ENCODE measurements around the gene MEF2C. TPM values are rescaled to one million over a fixed set of nuclear protein-coding genes. Genes with fewer than 3 reads are reported as not detected.

MEF2C gene
- polyA plus RNA-seq, 1 donor (not counting 4 experiments of a cell fraction or from before 2014, with no cell fraction given): 0.10 TPM

DNA sequence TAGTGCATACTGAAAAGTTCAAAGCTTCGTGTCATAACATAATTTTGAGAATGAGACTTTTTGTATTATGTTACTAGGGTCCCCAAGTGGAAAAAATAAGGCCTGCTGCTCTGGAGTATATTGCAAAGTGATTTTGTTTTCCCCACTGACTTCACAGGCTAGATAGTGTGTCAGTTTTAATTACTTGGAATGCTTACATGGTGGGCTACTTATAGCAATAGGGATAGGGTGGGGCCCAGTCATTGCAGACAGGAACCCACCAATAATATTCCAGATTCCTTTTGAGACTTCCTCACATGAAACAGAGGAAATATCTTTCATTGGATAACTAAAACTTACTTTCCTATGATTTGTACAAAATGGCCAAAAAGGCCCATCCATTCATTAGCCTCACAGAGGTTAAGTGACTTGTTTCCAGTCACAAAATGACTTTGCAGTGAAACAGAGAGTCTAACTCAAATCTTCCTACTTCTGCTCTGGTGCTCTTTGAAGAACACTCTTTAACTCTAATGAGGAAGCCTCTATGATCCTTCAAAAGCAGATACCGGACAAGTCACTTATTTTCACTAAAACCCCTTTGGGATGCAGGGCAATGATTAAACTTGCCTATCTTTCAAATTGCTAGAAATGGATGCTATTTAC, 16.2 kb upstream of the MEF2C start:
- Histone ChIP-seq H3K4me1 (ENCODE audit: control insufficient read depth, extremely low read depth, insufficient read depth, low read length) (no peaks in the 10 kb centered on the region), H3K36me3 (ENCODE audit: control insufficient read depth in 2 of 2, extremely low read depth in 1 of 2, insufficient read depth in 2 of 2, low read length in 2 of 2) (no peaks in the 10 kb centered on the region), H3K27me3 (ENCODE audit: control insufficient read depth, extremely low read depth, insufficient read depth, low read length) (no peaks in the 10 kb centered on the region), H3K9ac (ENCODE audit: control insufficient read depth, extremely low read depth, insufficient read depth, low read length) (no peak overlapping the region), H2AFZ (ENCODE audit: control insufficient read depth, low read length) (no peak overlapping the region), H3K4me3 (ENCODE audit: control insufficient read depth in 2 of 3, extremely low read depth in 1 of 3, insufficient read depth in 2 of 3, low read depth in 1 of 3, low read length in 3 of 3) (no peak overlapping the region), H3K9me1 (ENCODE audit: control insufficient read depth, extremely low read depth, insufficient read depth, low read length) (no peaks in the 10 kb centered on the region), H3K4me2 (ENCODE audit: control insufficient read depth, extremely low read depth, insufficient read depth, low read depth, low read length) (no peak overlapping the region), H3K27ac (ENCODE audit: control insufficient read depth, insufficient read depth, low read length) (no peak overlapping the region), H4K20me1 (ENCODE audit: control insufficient read depth, extremely low read depth, insufficient read depth, low read length) (no peaks in the 10 kb centered on the region), H3K9me3 (ENCODE audit: control insufficient read depth, low read depth, low read length) (no peaks in the 10 kb centered on the region), H3K79me2 (ENCODE audit: control insufficient read depth, insufficient read depth, low read length) (no peaks in the 10 kb centered on the region)
- dilution Hi-C loops (cut with MboI; ENCODE audit: extremely low pct_ligation_motif_present, low sequenced_read_pairs): no loop called here
- FAIRE-seq (no peak), DNase-seq (ENCODE audit: low read depth, low spot score) (no peak)
- TF ChIP-seq EZH2 (IDR thresholded peaks at IDR 0.05; ENCODE audit: low read length): no peak
- TF ChIP-seq, protein P1, sequence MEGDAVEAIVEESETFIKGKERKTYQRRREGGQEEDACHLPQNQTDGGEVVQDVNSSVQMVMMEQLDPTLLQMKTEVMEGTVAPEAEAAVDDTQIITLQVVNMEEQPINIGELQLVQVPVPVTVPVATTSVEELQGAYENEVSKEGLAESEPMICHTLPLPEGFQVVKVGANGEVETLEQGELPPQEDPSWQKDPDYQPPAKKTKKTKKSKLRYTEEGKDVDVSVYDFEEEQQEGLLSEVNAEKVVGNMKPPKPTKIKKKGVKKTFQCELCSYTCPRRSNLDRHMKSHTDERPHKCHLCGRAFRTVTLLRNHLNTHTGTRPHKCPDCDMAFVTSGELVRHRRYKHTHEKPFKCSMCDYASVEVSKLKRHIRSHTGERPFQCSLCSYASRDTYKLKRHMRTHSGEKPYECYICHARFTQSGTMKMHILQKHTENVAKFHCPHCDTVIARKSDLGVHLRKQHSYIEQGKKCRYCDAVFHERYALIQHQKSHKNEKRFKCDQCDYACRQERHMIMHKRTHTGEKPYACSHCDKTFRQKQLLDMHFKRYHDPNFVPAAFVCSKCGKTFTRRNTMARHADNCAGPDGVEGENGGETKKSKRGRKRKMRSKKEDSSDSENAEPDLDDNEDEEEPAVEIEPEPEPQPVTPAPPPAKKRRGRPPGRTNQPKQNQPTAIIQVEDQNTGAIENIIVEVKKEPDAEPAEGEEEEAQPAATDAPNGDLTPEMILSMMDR (optimal IDR thresholded peaks at IDR 0.05 in 1 of 3, IDR thresholded peaks at IDR 0.05 in 1 of 3, conservative IDR thresholded peaks at IDR 0.05 in 1 of 3; ENCODE audit: extremely low read depth in 1 of 3, insufficient read depth in 2 of 3, low read length in 3 of 3): no peak

DNA sequence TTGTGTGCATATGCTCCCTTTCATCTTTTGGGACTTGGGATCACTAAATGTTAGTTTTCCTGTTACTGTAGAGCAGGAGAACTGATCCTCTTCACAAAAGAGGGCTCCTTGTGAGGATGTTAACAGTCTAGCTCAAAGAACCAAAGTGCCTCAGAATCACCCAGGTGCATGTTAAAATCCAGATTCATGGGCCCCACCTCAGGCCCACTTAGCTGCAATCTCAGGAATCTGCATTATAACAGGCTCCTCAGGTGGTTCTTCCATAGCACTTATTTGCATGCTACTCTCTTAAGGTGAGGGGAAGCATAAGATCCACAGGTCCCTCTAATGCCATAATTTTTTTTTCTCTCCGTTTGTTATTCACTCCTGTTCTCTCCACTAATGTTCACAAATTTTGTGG, 14.8 kb upstream of the MEF2C start:
- FAIRE-seq (no peak), DNase-seq (ENCODE audit: low read depth, low spot score) (no peak)
- Histone ChIP-seq H3K36me3 (ENCODE audit: control insufficient read depth in 2 of 2, extremely low read depth in 1 of 2, insufficient read depth in 2 of 2, low read length in 2 of 2) (no peaks in the 10 kb centered on the region), H3K27me3 (ENCODE audit: control insufficient read depth, extremely low read depth, insufficient read depth, low read length) (no peaks in the 10 kb centered on the region), H3K9ac (ENCODE audit: control insufficient read depth, extremely low read depth, insufficient read depth, low read length) (no peak overlapping the region), H2AFZ (ENCODE audit: control insufficient read depth, low read length) (no peak overlapping the region), H3K4me1 (ENCODE audit: control insufficient read depth, extremely low read depth, insufficient read depth, low read length) (no peaks in the 10 kb centered on the region), H3K4me2 (ENCODE audit: control insufficient read depth, extremely low read depth, insufficient read depth, low read depth, low read length) (no peak overlapping the region), H3K9me1 (ENCODE audit: control insufficient read depth, extremely low read depth, insufficient read depth, low read length) (no peaks in the 10 kb centered on the region), H3K79me2 (ENCODE audit: control insufficient read depth, insufficient read depth, low read length) (no peaks in the 10 kb centered on the region), H3K9me3 (ENCODE audit: control insufficient read depth, low read depth, low read length) (no peaks in the 10 kb centered on the region), H3K4me3 (ENCODE audit: control insufficient read depth in 2 of 3, extremely low read depth in 1 of 3, insufficient read depth in 2 of 3, low read depth in 1 of 3, low read length in 3 of 3) (no peak overlapping the region), H4K20me1 (ENCODE audit: control insufficient read depth, extremely low read depth, insufficient read depth, low read length) (no peaks in the 10 kb centered on the region), H3K27ac (ENCODE audit: control insufficient read depth, insufficient read depth, low read length) (no peak overlapping the region)
- dilution Hi-C loops (cut with MboI; ENCODE audit: extremely low pct_ligation_motif_present, low sequenced_read_pairs): no loop called here
- no peak for TF ChIP-seq EZH2 (IDR thresholded peaks at IDR 0.05; ENCODE audit: low read length)
- TF ChIP-seq, protein P1 (optimal IDR thresholded peaks at IDR 0.05 in 1 of 3, IDR thresholded peaks at IDR 0.05 in 1 of 3, conservative IDR thresholded peaks at IDR 0.05 in 1 of 3; ENCODE audit: extremely low read depth in 1 of 3, insufficient read depth in 2 of 3, low read length in 3 of 3): no peak

All from keratinocyte (primary cell).